Measurements from ENCODE around the gene PLAGL2. TPM values are rescaled to one million over a fixed set of nuclear protein-coding genes. Genes with fewer than 3 reads are reported as not detected.

Gene PLAGL2
- total and polyA plus RNA-seq, 2 of the 8 experiments (the other 6 are each of a cell fraction or from before 2014, with no cell fraction given), result 20.6 to 25.4 TPM

- Histone ChIP-seq H3K27ac (ENCODE audit: low read depth, low read length) (no peak overlapping the region), H3K14ac (ENCODE audit: insufficient read length) (no peak overlapping the region), H3K23ac (ENCODE audit: insufficient read length) (no peak overlapping the region), H3K4me2 (ENCODE audit: insufficient read depth in 1 of 2, low read depth in 2 of 2, low read length in 2 of 2) (no peak overlapping the region), H2AK5ac (ENCODE audit: low read depth, low read length) (no peak overlapping the region), H2BK20ac (ENCODE audit: low read length) (no peak overlapping the region), H2BK12ac (ENCODE audit: low read depth, low read length) (no peak overlapping the region), H3K9ac (replicated peaks in 1 of 4; ENCODE audit: extremely low read depth in 1 of 4, low read depth in 3 of 4, low read length in 3 of 4) (no peak overlapping the region), H4K8ac (ENCODE audit: extremely low read depth, insufficient read depth, low read length) (no peak overlapping the region), H2AFZ (ENCODE audit: low read length) (no peak overlapping the region), H4K91ac (replicated peaks; ENCODE audit: insufficient read length, low read length) (no peak overlapping the region), H3K4me1 (replicated peaks in 1 of 4; ENCODE audit: control insufficient read depth in 3 of 4, insufficient read depth in 4 of 4, low read length in 3 of 4) (no peaks in the 10 kb centered on the region), H3K9me3 (ENCODE audit: insufficient read depth in 2 of 2, low read depth in 1 of 2, low read length in 1 of 2) (peaks cover 0 to 3% of the 10 kb centered on the region in 2 experiments; a peak in 1 of 4 replicates), H4K5ac (ENCODE audit: insufficient read length, low read depth, low read length) (no peak overlapping the region), H4K20me1 (replicated peaks in 1 of 2; ENCODE audit: control insufficient read depth in 1 of 2, insufficient read depth in 2 of 2, low read length in 2 of 2) (no peaks in the 10 kb centered on the region), H3K23me2 (ENCODE audit: low read depth, low read length) (no peaks in the 10 kb centered on the region), H2BK5ac (ENCODE audit: low read depth, low read length) (no peak overlapping the region), H2BK15ac (ENCODE audit: low read length) (no peak overlapping the region), H3K4me3 (ENCODE audit: extremely low read depth in 1 of 4, insufficient read depth in 2 of 4, low read depth in 3 of 4, low read length in 4 of 4) (no peak overlapping the region), H3K79me2 (ENCODE audit: control insufficient read depth in 1 of 2, insufficient read depth in 2 of 2, low read length in 2 of 2) (no peaks in the 10 kb centered on the region), H3K18ac (ENCODE audit: extremely low read depth, low read length) (no peak overlapping the region), H3K4ac (replicated peaks; ENCODE audit: insufficient read length, low read depth, low read length) (no peak overlapping the region), H3K36me3 (ENCODE audit: control insufficient read depth in 2 of 4, insufficient read depth in 4 of 4, low read length in 3 of 4) (no peaks in the 10 kb centered on the region), H3K79me1 (ENCODE audit: low read depth, low read length) (no peaks in the 10 kb centered on the region), H3K27me3 (replicated peaks in 1 of 4; ENCODE audit: control insufficient read depth in 3 of 4, extremely low read depth in 1 of 4, insufficient read depth in 3 of 4, low read length in 3 of 4) (0 out of 7 replicates have a peak, but pooled peaks cover 0 to 2% (median 0%) of the 10 kb centered on the region in 4 experiments), H3K56ac (replicated peaks; ENCODE audit: insufficient read length, low read depth, low read length) (no peak overlapping the region), H2BK120ac (replicated peaks; ENCODE audit: low read depth, low read length) (no peak overlapping the region)
- FAIRE-seq (no peak), DNase-seq (ENCODE audit: low read depth in 1 of 2, low spot score in 2 of 2) (no peak)
- ChIA-PET CTCF (ENCODE audit: partially characterized antibody) (interaction anchor here (0.7 to 1.0 kb wide), 3 partner anchors 8 to 180 kb away, joined by 3 to 4 read pairs (median 3); no protein-coding TSS in a partner anchor), POLR2A (ENCODE audit: partially characterized antibody) (interaction anchor here (0.6 kb wide), 1 partner anchor 61 kb away, joined by 3 read pairs; no protein-coding TSS in a partner anchor)
- TF ChIP-seq TEAD4 (IDR thresholded peaks at IDR 0.05; ENCODE audit: low read depth, low read length) (no peak), CHD1 (IDR thresholded peaks at IDR 0.05; ENCODE audit: low read depth, low read length) (no peak), POU5F1 (IDR thresholded peaks at IDR 0.05; ENCODE audit: low read depth, low read length) (no peak), BCL11A (IDR thresholded peaks at IDR 0.05; ENCODE audit: low read depth in 2 of 2, low read length in 2 of 2) (no peak), NANOG (IDR thresholded peaks at IDR 0.05; ENCODE audit: insufficient read depth, low read depth, low read length, poor library complexity, severe bottlenecking) (no peak), YY1 (IDR thresholded peaks at IDR 0.05; ENCODE audit: low read depth, low read length) (no peak)
- 86% methylated on average over 9 of the region's 9 CpGs; no CpG with 5 or more reads in 1 of the 2 experiments for WGBS, 2 experiments (ENCODE audit: extremely low coverage in 1 of 2, insufficient coverage in 1 of 2, insufficient read length in 1 of 2, insufficient replicate concordance in 2 of 2, low coverage in 1 of 2, low lambda C conversion rate in 2 of 2, missing lambda C conversion rate in 1 of 2)
Observed at GRCh38 chr20:32249030-32249738, 41.6 kb upstream of the PLAGL2 start.

Measured in H1 (cell line).